ENCODE measurements around the gene CCNQ.

GRCh38 chrX:153590961-153591956 lies 7.7 kb downstream of the CCNQ start:
- no peak for TF ChIP-seq CTCF (IDR thresholded peaks at IDR 0.05 in 2 of 3, conservative IDR thresholded peaks at IDR 0.05 in 1 of 3; ENCODE audit: control insufficient read depth in 2 of 3, extremely low read depth in 1 of 3, insufficient read depth in 1 of 3, low read depth in 3 of 3, low read length in 3 of 3)
- TF ChIP-seq NR2C1 (IDR thresholded peaks at IDR 0.05), result no peak
- 0 out of 2 replicates have a peak, but pooled peaks have one; percentile 13 for TF ChIP-seq POLR2A (IDR thresholded peaks at IDR 0.05; ENCODE audit: low read depth, low read length)
- TF ChIP-seq FOXM1 (IDR thresholded peaks at IDR 0.05; ENCODE audit: low read depth, low read length), result no peak
- no peak for TF ChIP-seq SIN3A (IDR thresholded peaks at IDR 0.05; ENCODE audit: low read depth, low read length)
- TF ChIP-seq NFIC (IDR thresholded peaks at IDR 0.05; ENCODE audit: low read depth, low read length), result no peak
- TF ChIP-seq, protein P1, sequence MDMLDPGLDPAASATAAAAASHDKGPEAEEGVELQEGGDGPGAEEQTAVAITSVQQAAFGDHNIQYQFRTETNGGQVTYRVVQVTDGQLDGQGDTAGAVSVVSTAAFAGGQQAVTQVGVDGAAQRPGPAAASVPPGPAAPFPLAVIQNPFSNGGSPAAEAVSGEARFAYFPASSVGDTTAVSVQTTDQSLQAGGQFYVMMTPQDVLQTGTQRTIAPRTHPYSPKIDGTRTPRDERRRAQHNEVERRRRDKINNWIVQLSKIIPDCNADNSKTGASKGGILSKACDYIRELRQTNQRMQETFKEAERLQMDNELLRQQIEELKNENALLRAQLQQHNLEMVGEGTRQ (IDR thresholded peaks at IDR 0.05; ENCODE audit: borderline replicate concordance, low read depth, low read length), result no peak
- no peak for TF ChIP-seq EZH2 (IDR thresholded peaks at IDR 0.05; ENCODE audit: borderline replicate concordance, control insufficient read depth, low read depth, low read length)
- no peak for TF ChIP-seq CHD1 (IDR thresholded peaks at IDR 0.05; ENCODE audit: low read depth, low read length)
- no peak for TF ChIP-seq ATF7 (IDR thresholded peaks at IDR 0.05; ENCODE audit: low read depth)
- TF ChIP-seq RUNX3 (IDR thresholded peaks at IDR 0.05; ENCODE audit: low read length), result no peak
- TF ChIP-seq SPI1 (IDR thresholded peaks at IDR 0.05; ENCODE audit: borderline replicate concordance, insufficient read depth, low read depth, low read length), result no peak
- TF ChIP-seq RCOR1 (conservative IDR thresholded peaks at IDR 0.05; ENCODE audit: low read depth, low read length), result no peak

All from GM12878 (cell line).